GM12878 (cell line): ENCODE data around the gene RNASEL. TPM values are rescaled to one million over a fixed set of nuclear protein-coding genes. Genes with fewer than 3 reads are reported as not detected.

Experiments
- CREB1 ChIP-seq: IDR thresholded peaks from 2 replicates; pipeline ENCODE4 v1.6.1; 2012; ENCODE audit warnings: low read depth, mild to moderate bottlenecking, inconsistent platforms
- CUX1 ChIP-seq: IDR thresholded peaks from 2 replicates; pipeline ENCODE4 v1.6.1; 2012; ENCODE audit warnings: improper control_type of control experiment, low read depth, low read length; ENCODE audit not compliant: insufficient replicate concordance
- ETV6 ChIP-seq, 2 experiments: fragments of 450-650 bp in 1 of 2; IDR thresholded peaks in 1 of 2; conservative IDR thresholded peaks in 1 of 2; 2 replicates each; pipeline ENCODE4 v1.6.1; 2014; ENCODE audit warnings: antibody characterized with exemption in 1 of 2, borderline replicate concordance in 1 of 2, low read depth in 1 of 2, mild to moderate bottlenecking in 1 of 2, moderate library complexity in 1 of 2
- EZH2 ChIP-seq: IDR thresholded peaks from 2 replicates; pipeline ENCODE4 v1.6.1; 2012; ENCODE audit warnings: low read depth, mild to moderate bottlenecking, control low read depth, inconsistent platforms, low read length, borderline replicate concordance; ENCODE audit not compliant: control insufficient read depth
- NFYB ChIP-seq: IDR thresholded peaks from 2 replicates; pipeline ENCODE4 v1.6.1; 2011; ENCODE audit warnings: low read depth, mild to moderate bottlenecking, low read length, improper control_type of control experiment, moderate library complexity; ENCODE audit not compliant: insufficient read depth
- PBX3 ChIP-seq: IDR thresholded peaks from 2 replicates; pipeline ENCODE4 v1.6.1; 2011; ENCODE audit warnings: mild to moderate bottlenecking, low read depth, low read length, moderate library complexity; ENCODE audit not compliant: insufficient replicate concordance
- RAD51 ChIP-seq: fragments of 450-650 bp; IDR thresholded peaks from 2 replicates; pipeline ENCODE4 v1.6.1; 2016; ENCODE audit warnings: moderate library complexity, mild to moderate bottlenecking, inconsistent platforms
- SMAD1 ChIP-seq: fragments of 450-650 bp; IDR thresholded peaks from 2 replicates; pipeline ENCODE4 v1.6.1; 2018; ENCODE audit warnings: mild to moderate bottlenecking, low read depth; ENCODE audit not compliant: partially characterized antibody
- STAT3 ChIP-seq: IDR thresholded peaks from 2 replicates; pipeline ENCODE4 v1.6.1; 2011; ENCODE audit warnings: low read depth, low read length, improper control_type of control experiment
- polyA plus RNA-seq, 11 experiments: library from polyadenylated mRNA; depleted of rRNA in 4 of 11; unstranded in 6 of 11; stranded (reverse) in 5 of 11; fragments of >200 nt; fragmentation: Nextera tagmentation in 4 of 11; fragmentation: Illumina TruSeq in 1 of 11; extraction: Ambion mirVana in 4 of 11; extraction: Trizol in 1 of 11; gene quantifications; 1 replicate in 1 of 11; 2 replicates in 10 of 11; pipeline versions ENCODE4 v1.2.1 to v1.2.3, GENCODE V29; 2011 to 2016; ENCODE audit warnings: inconsistent platforms in 2 of 11, missing spikeins in 2 of 11, low read depth in 1 of 11
- total RNA-seq, 4 experiments: library from RNA; depleted of rRNA in 3 of 4; stranded (reverse); fragments of >200 nt in 3 of 4; fragmentation: Illumina TruSeq in 1 of 4; extraction: Trizol in 1 of 4; gene quantifications; 2 replicates each; pipeline versions ENCODE4 v1.2.1 to v1.2.3, GENCODE V29; 2013 to 2021
- TF ChIP-seq, protein P1 (sequence below): IDR thresholded peaks from 2 replicates; pipeline ENCODE4 v1.6.1; 2012; ENCODE audit warnings: mild to moderate bottlenecking, low read depth, low read length
- TF ChIP-seq, protein P2 (sequence below): IDR thresholded peaks from 2 replicates; pipeline ENCODE4 v1.6.1; 2011; ENCODE audit warnings: low read depth, low read length, improper control_type of control experiment, borderline replicate concordance

Gene RNASEL
- total and polyA plus RNA-seq, 10 of the 15 experiments (the other 5 are each of a cell fraction or from before 2014, with no cell fraction given): 3.0 to 10.8 (median 5.0) TPM

- TF ChIP-seq PBX3 (peak; percentile 2), CUX1 (no peak), CREB1 (peak; percentile 54; the same call in 1 of the 2 replicates), NFYB (peak; percentile 81; the same call in 1 of the 2 replicates), EZH2 (no peak), RAD51 (no peak), ETV6 (conservative IDR thresholded peaks at IDR 0.05 in 1 of 2, IDR thresholded peaks at IDR 0.05 in 1 of 2; ENCODE audit: borderline replicate concordance in 1 of 2, low read depth in 1 of 2) (0 out of 4 replicates have a peak, but pooled peaks of 1 of the 2 experiments have one; percentile 45), STAT3 (no peak), SMAD1 (peak; percentile 58)
- TF ChIP-seq, protein P1, sequence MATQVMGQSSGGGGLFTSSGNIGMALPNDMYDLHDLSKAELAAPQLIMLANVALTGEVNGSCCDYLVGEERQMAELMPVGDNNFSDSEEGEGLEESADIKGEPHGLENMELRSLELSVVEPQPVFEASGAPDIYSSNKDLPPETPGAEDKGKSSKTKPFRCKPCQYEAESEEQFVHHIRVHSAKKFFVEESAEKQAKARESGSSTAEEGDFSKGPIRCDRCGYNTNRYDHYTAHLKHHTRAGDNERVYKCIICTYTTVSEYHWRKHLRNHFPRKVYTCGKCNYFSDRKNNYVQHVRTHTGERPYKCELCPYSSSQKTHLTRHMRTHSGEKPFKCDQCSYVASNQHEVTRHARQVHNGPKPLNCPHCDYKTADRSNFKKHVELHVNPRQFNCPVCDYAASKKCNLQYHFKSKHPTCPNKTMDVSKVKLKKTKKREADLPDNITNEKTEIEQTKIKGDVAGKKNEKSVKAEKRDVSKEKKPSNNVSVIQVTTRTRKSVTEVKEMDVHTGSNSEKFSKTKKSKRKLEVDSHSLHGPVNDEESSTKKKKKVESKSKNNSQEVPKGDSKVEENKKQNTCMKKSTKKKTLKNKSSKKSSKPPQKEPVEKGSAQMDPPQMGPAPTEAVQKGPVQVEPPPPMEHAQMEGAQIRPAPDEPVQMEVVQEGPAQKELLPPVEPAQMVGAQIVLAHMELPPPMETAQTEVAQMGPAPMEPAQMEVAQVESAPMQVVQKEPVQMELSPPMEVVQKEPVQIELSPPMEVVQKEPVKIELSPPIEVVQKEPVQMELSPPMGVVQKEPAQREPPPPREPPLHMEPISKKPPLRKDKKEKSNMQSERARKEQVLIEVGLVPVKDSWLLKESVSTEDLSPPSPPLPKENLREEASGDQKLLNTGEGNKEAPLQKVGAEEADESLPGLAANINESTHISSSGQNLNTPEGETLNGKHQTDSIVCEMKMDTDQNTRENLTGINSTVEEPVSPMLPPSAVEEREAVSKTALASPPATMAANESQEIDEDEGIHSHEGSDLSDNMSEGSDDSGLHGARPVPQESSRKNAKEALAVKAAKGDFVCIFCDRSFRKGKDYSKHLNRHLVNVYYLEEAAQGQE: no peak
- TF ChIP-seq, protein P2, sequence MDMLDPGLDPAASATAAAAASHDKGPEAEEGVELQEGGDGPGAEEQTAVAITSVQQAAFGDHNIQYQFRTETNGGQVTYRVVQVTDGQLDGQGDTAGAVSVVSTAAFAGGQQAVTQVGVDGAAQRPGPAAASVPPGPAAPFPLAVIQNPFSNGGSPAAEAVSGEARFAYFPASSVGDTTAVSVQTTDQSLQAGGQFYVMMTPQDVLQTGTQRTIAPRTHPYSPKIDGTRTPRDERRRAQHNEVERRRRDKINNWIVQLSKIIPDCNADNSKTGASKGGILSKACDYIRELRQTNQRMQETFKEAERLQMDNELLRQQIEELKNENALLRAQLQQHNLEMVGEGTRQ: no peak
Measured at GRCh38 chr1:182604175-182605164, 15.4 kb upstream of the RNASEL start, which contains the start of gene RGS16 (continued).
